Measurements from ENCODE around the gene ARPC5L.
"Not testable (repeated sequence)": the region's sequence is repeated elsewhere in the genome, so short reads cannot be mapped to it uniquely, and the experiment has no call there.

Gene ARPC5L

GRCh38 chr9:124841075-124841821, 20.7 kb upstream of the ARPC5L start:
- no peak for FAIRE-seq

GRCh38 chr9:124843456-124844034, 18.4 kb upstream of the ARPC5L start:
- FAIRE-seq, result no peak

- FAIRE-seq, result no peak
Observed at GRCh38 chr9:124844291-124844690, 17.6 kb upstream of the ARPC5L start.

GRCh38 chr9:124846467-124846866, 15.5 kb upstream of the ARPC5L start:
- FAIRE-seq, result not testable (repeated sequence)

- no peak for FAIRE-seq
Observed at GRCh38 chr9:124846969-124847368, 15.0 kb upstream of the ARPC5L start.

- FAIRE-seq, result no peak
Observed at GRCh38 chr9:124849801-124850200, 12.1 kb upstream of the ARPC5L start.

GRCh38 chr9:124852121-124852828, 9.7 kb upstream of the ARPC5L start:
- no peak for FAIRE-seq

- FAIRE-seq, result no peak
Observed at GRCh38 chr9:124852829-124853531, 8.9 kb upstream of the ARPC5L start, which contains the start of gene WDR38. Gene WDR38, plus strand, starts transcription at chr9:124853460. Its CDS starts 72 bp downstream, at chr9:124853532.

GRCh38 chr9:124853605-124854143, 8.3 kb upstream of the ARPC5L start:
- FAIRE-seq, result no peak

- no peak for FAIRE-seq
Observed at GRCh38 chr9:124854161-124854560, 7.8 kb upstream of the ARPC5L start.

GRCh38 chr9:124854822-124855221, 7.1 kb upstream of the ARPC5L start:
- FAIRE-seq, result no peak

- no peak for FAIRE-seq
Observed at GRCh38 chr9:124855566-124855943, 6.4 kb upstream of the ARPC5L start.

GRCh38 chr9:124855944-124856765, 5.8 kb upstream of the ARPC5L start:
- no peak for FAIRE-seq

GRCh38 chr9:124857533-124858162, 4.3 kb upstream of the ARPC5L start:
- FAIRE-seq, result no peak

GRCh38 chr9:124858330-124859046, 3.4 kb upstream of the ARPC5L start:
- FAIRE-seq, result no peak

GRCh38 chr9:124859803-124860581, 1.9 kb upstream of the ARPC5L start:
- FAIRE-seq, result no peak

GRCh38 chr9:124860582-124861341, 1.2 kb upstream of the ARPC5L start:
- FAIRE-seq, result no peak

GRCh38 chr9:124863371-124863871, 1.5 kb downstream of the ARPC5L start:
- FAIRE-seq, result no peak

All from colon (tissue), 2 donors.